OCI-LY3 (cell line): Measurements from ENCODE around the gene ALS2CL.

Source experiments
- H2AFZ ChIP-seq: fragments of 200-600, 300-600 bp; shearing (Covaris generic); 2 replicates; pipeline ENCODE4 v1.6.0; 2014; ENCODE audit warnings: antibody characterized with exemption, low read depth, low read length
- H3K27ac ChIP-seq: fragments of 200-600, 300-600 bp; sonication (generic); 2 replicates; pipeline ENCODE4 v1.5.1; 2014; ENCODE audit warnings: mild to moderate bottlenecking, low read length, moderate library complexity, mixed read lengths
- H3K27me3 ChIP-seq: fragments of 200-600, 300-600 bp; sonication (generic); 2 replicates; pipeline ENCODE4 v1.6.1; 2014; ENCODE audit warnings: low read depth, low read length, mixed read lengths
- H3K36me3 ChIP-seq: fragments of 200-600, 300-600 bp; sonication (generic); replicated peaks from 2 replicates; pipeline ENCODE3; 2014; ENCODE audit warnings: low read depth, low read length, mixed read lengths
- H3K4me1 ChIP-seq: fragments of 300-600, 200-600 bp; sonication (generic); 2 replicates; pipeline ENCODE4 v1.6.1; 2014; ENCODE audit warnings: low read length, mixed read lengths
- H3K4me2 ChIP-seq: fragments of 200-600, 300-600 bp; sonication (generic); 2 replicates; pipeline ENCODE4 v1.6.1; 2014; ENCODE audit warnings: low read length, mixed read lengths
- H3K4me3 ChIP-seq: fragments of 300-600, 200-600 bp; sonication (generic); 2 replicates; pipeline ENCODE4 v1.5.1; 2014; ENCODE audit warnings: antibody characterized with exemption, mild to moderate bottlenecking, low read length, moderate library complexity
- H3K79me2 ChIP-seq: fragments of 300-600, 200-600 bp; shearing (Covaris generic); 2 replicates; pipeline ENCODE4 v1.6.1; 2014; ENCODE audit warnings: mild to moderate bottlenecking, low read length, mixed read lengths
- H3K9ac ChIP-seq: fragments of 300-600, 200-600 bp; shearing (Covaris generic); 2 replicates; pipeline ENCODE4 v1.6.0; 2014; ENCODE audit warnings: mild to moderate bottlenecking, low read length, moderate library complexity
- H3K9me3 ChIP-seq: fragments of 200-600, 300-600 bp; shearing (Covaris generic); 2 replicates; pipeline ENCODE4 v1.6.1; 2014; ENCODE audit warnings: low read length, mixed read lengths; ENCODE audit not compliant: insufficient read depth
- H4K20me1 ChIP-seq: fragments of 200-600, 300-600 bp; sonication (generic); 2 replicates; pipeline ENCODE4 v1.6.1; 2016; ENCODE audit warnings: low read length, mixed read lengths; ENCODE audit not compliant: insufficient read depth
- EZH2phosphoT487 ChIP-seq: fragments of 200-600 bp; shearing (Covaris generic); IDR thresholded peaks from 2 replicates; pipeline ENCODE4 v1.6.1; 2018; ENCODE audit warnings: antibody characterized with exemption, mixed run types, low read depth
- TF ChIP-seq, protein P1 (sequence below): fragments of 200-600, 300-600 bp; sonication (generic); IDR thresholded peaks from 2 replicates; pipeline ENCODE4 v1.5.1; 2014; ENCODE audit warnings: antibody characterized with exemption, low read length, low read depth

The ALS2CL gene

DNA sequence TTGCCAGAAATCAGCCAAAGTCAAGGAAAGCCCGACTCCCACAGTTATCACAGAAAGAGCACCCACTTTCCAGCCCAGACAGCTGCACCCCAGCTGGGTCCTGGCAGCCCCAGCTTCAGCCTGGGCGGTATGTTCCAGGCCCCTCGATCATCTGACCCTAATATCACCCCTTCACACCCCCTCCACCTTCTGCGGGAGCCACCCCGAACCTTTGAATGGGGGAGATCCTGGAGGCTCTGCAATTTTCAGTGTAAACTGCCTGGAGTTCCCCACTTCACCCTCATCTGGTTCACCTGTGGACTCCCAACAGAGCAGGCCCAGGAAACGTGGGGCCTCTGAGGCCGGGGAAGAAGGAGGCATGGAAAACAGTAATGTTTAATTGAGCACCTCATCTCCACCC lies 18.3 kb upstream of the ALS2CL start:
- TF ChIP-seq, protein P1, sequence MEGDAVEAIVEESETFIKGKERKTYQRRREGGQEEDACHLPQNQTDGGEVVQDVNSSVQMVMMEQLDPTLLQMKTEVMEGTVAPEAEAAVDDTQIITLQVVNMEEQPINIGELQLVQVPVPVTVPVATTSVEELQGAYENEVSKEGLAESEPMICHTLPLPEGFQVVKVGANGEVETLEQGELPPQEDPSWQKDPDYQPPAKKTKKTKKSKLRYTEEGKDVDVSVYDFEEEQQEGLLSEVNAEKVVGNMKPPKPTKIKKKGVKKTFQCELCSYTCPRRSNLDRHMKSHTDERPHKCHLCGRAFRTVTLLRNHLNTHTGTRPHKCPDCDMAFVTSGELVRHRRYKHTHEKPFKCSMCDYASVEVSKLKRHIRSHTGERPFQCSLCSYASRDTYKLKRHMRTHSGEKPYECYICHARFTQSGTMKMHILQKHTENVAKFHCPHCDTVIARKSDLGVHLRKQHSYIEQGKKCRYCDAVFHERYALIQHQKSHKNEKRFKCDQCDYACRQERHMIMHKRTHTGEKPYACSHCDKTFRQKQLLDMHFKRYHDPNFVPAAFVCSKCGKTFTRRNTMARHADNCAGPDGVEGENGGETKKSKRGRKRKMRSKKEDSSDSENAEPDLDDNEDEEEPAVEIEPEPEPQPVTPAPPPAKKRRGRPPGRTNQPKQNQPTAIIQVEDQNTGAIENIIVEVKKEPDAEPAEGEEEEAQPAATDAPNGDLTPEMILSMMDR, result no peak
- Histone ChIP-seq H3K4me2 (no peak overlapping the region), H3K79me2 (no peaks in the 10 kb centered on the region), H3K9ac (no peak overlapping the region), H3K4me1 (peaks cover 11% of the 10 kb centered on the region), H3K27me3 (no peaks in the 10 kb centered on the region), H3K9me3 (no peaks in the 10 kb centered on the region), H3K4me3 (no peak overlapping the region), H3K36me3 (peaks cover 18% of the 10 kb centered on the region), H2AFZ (no peak overlapping the region), H3K27ac (no peak overlapping the region), H4K20me1 (peaks cover 7% of the 10 kb centered on the region; the same call in 1 of the 2 replicates)

- Histone ChIP-seq H3K27ac (no peak overlapping the region), H3K4me1 (peaks cover 11% of the 10 kb centered on the region), H3K79me2 (no peaks in the 10 kb centered on the region), H3K4me2 (no peak overlapping the region), H3K9ac (no peak overlapping the region), H3K27me3 (no peaks in the 10 kb centered on the region), H4K20me1 (peaks cover 7% of the 10 kb centered on the region; the same call in 1 of the 2 replicates), H2AFZ (no peak overlapping the region), H3K4me3 (no peak overlapping the region), H3K36me3 (peaks cover 21% of the 10 kb centered on the region), H3K9me3 (no peaks in the 10 kb centered on the region)
- no peak for TF ChIP-seq EZH2phosphoT487
- TF ChIP-seq, protein P1, result no peak
Observed at GRCh38 chr3:46711305-46711704, 17.8 kb upstream of the ALS2CL start.

DNA sequence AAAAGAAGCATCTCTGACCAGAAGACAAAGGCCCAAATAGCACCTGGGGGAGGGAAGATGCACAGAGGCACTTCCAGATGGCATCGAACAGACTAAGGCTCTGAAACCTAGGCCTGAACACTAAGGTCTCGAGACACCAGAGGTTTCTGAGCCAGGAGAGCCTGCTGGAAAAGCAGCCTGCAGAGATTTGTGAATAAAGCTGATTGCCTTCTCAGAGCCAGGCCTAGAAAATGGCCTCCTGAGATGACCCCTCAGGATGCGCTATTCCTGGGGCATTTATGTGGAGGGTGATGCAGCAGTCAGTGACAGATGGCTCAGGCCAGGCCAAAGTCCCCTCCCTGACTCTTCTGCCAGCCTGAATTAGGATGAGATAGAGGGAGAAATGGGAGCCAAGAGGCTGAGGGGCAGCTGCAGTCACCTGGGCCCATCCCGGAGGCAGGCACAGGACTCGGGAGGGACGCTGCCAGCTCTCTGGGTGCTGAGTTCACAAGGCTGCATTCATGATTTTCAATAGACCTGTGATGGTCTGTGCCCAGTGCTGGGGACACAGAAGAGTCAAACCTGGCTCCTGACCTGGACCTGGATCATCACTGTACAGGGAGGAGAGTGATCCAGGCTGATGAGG lies 17.3 kb upstream of the ALS2CL start:
- Histone ChIP-seq H3K27ac (no peak overlapping the region), H3K4me1 (peaks cover 11% of the 10 kb centered on the region), H3K9ac (no peak overlapping the region), H3K9me3 (no peaks in the 10 kb centered on the region), H3K4me3 (no peak overlapping the region), H3K36me3 (peaks cover 26% of the 10 kb centered on the region), H2AFZ (no peak overlapping the region), H4K20me1 (peaks cover 9% of the 10 kb centered on the region), H3K79me2 (no peaks in the 10 kb centered on the region), H3K4me2 (no peak overlapping the region), H3K27me3 (no peaks in the 10 kb centered on the region)
- TF ChIP-seq, protein P1, result no peak
- no peak for TF ChIP-seq EZH2phosphoT487

GRCh38 chr3:46710229-46710628 lies 16.8 kb upstream of the ALS2CL start:
- H3K9ac ChIP-seq, result no peak overlapping the region
- H3K36me3 ChIP-seq, result peaks cover 29% of the 10 kb centered on the region
- no peak overlapping the region for H3K4me3 ChIP-seq
- no peak overlapping the region for H3K27ac ChIP-seq
- TF ChIP-seq, protein P1, result no peak
- TF ChIP-seq EZH2phosphoT487, result no peak
- H3K9me3 ChIP-seq, result no peaks in the 10 kb centered on the region
- H3K79me2 ChIP-seq, result no peaks in the 10 kb centered on the region
- peaks cover 11% of the 10 kb centered on the region for H3K4me1 ChIP-seq
- peaks cover 15% of the 10 kb centered on the region for H4K20me1 ChIP-seq
- H3K4me2 ChIP-seq, result no peak overlapping the region
- H2AFZ ChIP-seq, result no peak overlapping the region
- H3K27me3 ChIP-seq, result no peaks in the 10 kb centered on the region
